Stimulated activated CD8-positive, alpha-beta memory T cell treated with anti-CD3 and anti-CD28 coated beads, Interleukin-4, amount 100 ng/mL, for 1 hour (primary cell): ENCODE results near the gene KISS1R.
"Not testable (repeated sequence)": the region's sequence is repeated elsewhere in the genome, so short reads cannot be mapped to it uniquely, and the experiment has no call there.

Experiments
- DNase-seq, 2 donors: peaks; one replicate each; pipeline ENCODE4 v3.0.0-alpha.2; 2020; ENCODE audit warnings: low read depth in 2 of 2, low spot score in 1 of 2

The KISS1R gene

GRCh38 chr19:917323-918151 is at the start of gene KISS1R:
Gene KISS1R, plus strand, starts transcription at chr19:917333. Its CDS starts 170 bp downstream, at chr19:917503.
- no peak for DNase-seq

GRCh38 chr19:867855-868457 is 49.2 kb upstream of the KISS1R start:
- no peak for DNase-seq

- no peak for DNase-seq
Observed at GRCh38 chr19:868458-869244, 48.5 kb upstream of the KISS1R start.

- DNase-seq, result no peak
Observed at GRCh38 chr19:869245-870177, 47.6 kb upstream of the KISS1R start.

GRCh38 chr19:870314-870713 is 46.8 kb upstream of the KISS1R start:
- no peak for DNase-seq

- no peak for DNase-seq
Observed at GRCh38 chr19:870963-871401, 46.2 kb upstream of the KISS1R start.

GRCh38 chr19:871446-872265 is 45.5 kb upstream of the KISS1R start:
- no peak for DNase-seq

GRCh38 chr19:872266-872951 is 44.7 kb upstream of the KISS1R start:
- peak in 1 of 2 donors; percentile 66 for DNase-seq

- peak in 1 of 2 donors; percentile 63 for DNase-seq
Observed at GRCh38 chr19:873084-873483, 44.0 kb upstream of the KISS1R start.

GRCh38 chr19:873561-874041 is 43.5 kb upstream of the KISS1R start:
- no peak for DNase-seq

- DNase-seq, result no peak
Observed at GRCh38 chr19:875265-875879, 41.8 kb upstream of the KISS1R start.

- DNase-seq, result no peak
Observed at GRCh38 chr19:876089-876488, 41.0 kb upstream of the KISS1R start.

- DNase-seq, result no peak
Observed at GRCh38 chr19:876780-877314, 40.3 kb upstream of the KISS1R start.

GRCh38 chr19:877992-878660 is 39.0 kb upstream of the KISS1R start:
- not testable (repeated sequence) for DNase-seq

- not testable (repeated sequence) for DNase-seq
Observed at GRCh38 chr19:878751-879561, 38.2 kb upstream of the KISS1R start.

- DNase-seq, result no peak
Observed at GRCh38 chr19:879711-880438, 37.3 kb upstream of the KISS1R start.
